Sigmoid colon (tissue), 4 donors: ENCODE data around the gene GDF9.

Source experiments
- CTCF ChIP-seq, 4 experiments: fragments of 450-650 bp in 3 of 4; fragments of 200-600 bp in 1 of 4; IDR thresholded peaks; one replicate each; pipeline ENCODE4 v1.5.1; 2016 to 2019; ENCODE audit warnings: antibody characterized with exemption in 4 of 4, mild to moderate bottlenecking in 3 of 4, moderate library complexity in 2 of 4
- EP300 ChIP-seq, 4 donors: sonication (generic); formaldehyde crosslinking; IDR thresholded peaks; one replicate each; pipeline ENCODE4 v1.6.1; 2017; ENCODE audit warnings: antibody characterized with exemption in 4 of 4
- POLR2A ChIP-seq, 2 donors: fragments of 450-650 bp; IDR thresholded peaks; one replicate each; pipeline ENCODE4 v1.6.1; 2016; ENCODE audit warnings: antibody characterized with exemption in 2 of 2, mild to moderate bottlenecking in 2 of 2, moderate library complexity in 2 of 2
- POLR2AphosphoS5 ChIP-seq, 4 donors: sonication (generic); formaldehyde crosslinking; IDR thresholded peaks; one replicate each; pipeline ENCODE4 v1.6.1; 2017; ENCODE audit warnings: antibody characterized with exemption in 4 of 4

- no peak for TF ChIP-seq CTCF (IDR thresholded peaks at IDR 0.05)
- no peak for TF ChIP-seq POLR2A (IDR thresholded peaks at IDR 0.05)
- no peak for TF ChIP-seq EP300 (IDR thresholded peaks at IDR 0.05)
- TF ChIP-seq POLR2AphosphoS5 (IDR thresholded peaks at IDR 0.05): no peak
These were observed 40.9 kb upstream of the GDF9 start for GRCh38 chr5:132907161-132907560.
